Islet precursor cell (in vitro differentiated cells): Measurements from ENCODE around the gene VLDLR.

Experiments used
- DNase-seq: peaks from one replicate; pipeline ENCODE4 v3.0.0-alpha.2; 2018

VLDLR gene

DNA sequence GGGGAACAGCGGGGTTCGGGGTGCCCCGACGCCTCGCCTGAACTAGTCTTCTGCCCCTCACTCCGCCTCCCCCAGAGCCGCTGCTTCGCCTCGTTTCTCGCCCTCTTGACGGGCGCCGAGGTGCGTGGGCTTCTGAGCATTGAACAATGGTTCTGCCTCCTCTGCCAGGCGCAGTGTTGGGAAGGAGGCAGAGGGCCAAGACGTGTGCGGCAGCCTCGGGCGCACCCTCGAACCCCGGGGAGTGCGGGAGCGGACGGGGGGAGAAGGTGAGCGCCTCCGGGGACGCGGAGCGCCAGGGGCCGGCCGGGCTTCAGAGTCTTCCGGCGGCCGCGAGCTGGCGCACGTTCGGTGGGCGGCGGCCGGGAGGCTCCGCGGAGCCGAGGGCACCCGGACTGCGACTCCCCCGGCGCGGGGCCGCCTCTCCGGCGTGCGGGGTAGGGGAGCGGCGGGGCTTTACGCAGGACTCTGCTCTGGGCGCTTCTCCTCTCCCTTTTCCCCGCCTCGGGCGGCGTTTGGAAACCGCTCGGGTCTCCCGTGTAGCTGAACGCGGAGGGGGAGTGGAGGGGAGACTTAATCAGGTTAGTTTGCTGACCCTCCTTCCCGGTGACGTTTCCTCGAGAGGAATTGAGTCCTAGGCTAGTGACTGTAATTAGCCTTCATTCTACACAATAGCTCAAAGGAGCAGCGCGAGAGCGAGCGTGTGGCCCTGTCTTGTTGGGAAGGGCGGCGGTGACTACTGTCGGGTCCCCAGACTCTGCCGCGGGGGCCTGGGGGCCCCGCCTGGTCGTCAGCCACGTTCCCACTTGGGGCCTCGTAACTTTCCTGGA lies 1.1 kb downstream of the VLDLR start:
- DNase-seq = peak; percentile 70

DNA sequence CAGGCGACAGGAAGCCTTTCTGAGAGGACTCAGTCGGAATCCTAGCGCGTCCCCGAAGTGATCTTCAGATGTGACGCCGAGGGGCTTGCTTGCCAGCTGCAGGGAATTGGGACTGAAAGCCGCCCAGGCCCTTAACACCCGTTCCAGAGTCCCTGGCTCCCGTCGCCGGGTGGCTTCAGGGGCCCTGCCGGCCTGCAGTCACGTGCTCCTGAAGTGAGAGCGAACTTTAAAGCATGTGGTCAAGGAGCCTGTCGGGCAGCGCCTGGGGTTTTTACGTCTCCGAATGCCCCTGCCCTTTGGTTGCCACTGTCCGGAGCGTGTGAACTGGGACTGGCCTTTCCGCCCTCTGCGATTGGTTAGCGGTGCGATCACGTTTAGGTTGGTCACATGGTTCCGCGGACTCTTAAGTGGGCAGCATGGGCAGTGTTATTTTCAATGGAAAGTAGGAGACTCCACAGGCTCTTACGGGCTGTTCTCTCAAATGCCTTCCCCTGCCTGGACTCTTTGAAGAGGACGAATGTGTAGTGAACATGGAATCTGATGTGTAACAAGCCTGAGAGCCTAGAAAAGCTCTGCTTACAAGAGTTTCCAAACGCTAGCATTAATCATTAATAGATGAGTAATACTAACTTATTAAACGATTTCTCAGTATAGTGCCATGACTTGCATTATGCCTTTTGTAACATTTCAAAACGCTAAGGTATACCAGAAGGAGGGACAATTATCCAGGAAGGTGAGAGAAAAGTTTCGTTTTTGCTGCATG lies 1.9 kb downstream of the VLDLR start:
- DNase-seq = peak; percentile 86

DNA sequence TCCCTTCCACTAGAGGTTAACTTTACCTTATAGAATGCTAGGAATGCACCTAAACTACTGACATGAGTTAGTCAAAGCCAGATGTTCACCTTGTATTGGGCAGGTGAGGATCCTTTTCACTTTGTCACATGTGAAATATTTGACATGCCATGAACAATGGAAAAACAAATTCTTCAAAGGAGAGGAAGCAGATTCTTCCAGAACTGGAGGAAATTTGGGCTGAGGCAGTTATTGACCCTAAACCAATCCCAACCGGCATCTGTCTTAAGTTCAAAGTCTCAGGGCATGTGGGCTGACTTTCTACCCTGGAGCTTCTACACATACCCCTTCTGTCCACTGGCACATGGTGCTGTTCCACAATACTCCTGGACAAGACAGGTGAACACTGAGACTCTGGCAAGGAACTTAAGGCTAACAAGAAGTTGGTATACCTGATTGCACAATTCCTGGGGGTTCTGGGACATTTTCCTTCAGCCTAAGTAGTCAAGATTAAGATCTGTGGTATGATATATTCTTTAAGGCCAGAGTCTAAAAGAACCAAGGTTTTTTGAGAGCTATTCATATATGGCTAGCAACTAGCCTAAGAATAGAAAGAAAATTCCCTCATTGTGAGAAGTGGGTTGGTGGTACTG lies 2.6 kb downstream of the VLDLR start:
- no peak for DNase-seq

DNA sequence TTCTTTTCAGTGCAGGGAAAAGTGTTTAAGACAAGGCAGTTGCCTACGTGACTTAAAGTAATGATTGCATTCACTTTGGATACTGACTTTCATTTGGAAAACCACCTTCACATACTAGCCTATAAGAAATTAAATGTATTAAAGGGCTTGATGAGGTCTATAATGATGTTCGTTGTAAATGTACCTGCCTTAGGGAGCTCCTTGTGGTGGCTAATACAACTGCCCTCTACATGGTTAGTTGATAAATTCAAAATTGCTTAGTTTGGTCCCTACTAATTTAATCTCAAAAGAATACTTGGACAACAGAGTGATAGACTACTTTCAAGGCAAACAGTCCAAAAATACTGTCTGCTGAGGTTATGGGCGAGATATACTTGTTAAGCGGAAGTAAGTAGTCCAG lies 3.8 kb downstream of the VLDLR start:
- DNase-seq = no peak

DNA sequence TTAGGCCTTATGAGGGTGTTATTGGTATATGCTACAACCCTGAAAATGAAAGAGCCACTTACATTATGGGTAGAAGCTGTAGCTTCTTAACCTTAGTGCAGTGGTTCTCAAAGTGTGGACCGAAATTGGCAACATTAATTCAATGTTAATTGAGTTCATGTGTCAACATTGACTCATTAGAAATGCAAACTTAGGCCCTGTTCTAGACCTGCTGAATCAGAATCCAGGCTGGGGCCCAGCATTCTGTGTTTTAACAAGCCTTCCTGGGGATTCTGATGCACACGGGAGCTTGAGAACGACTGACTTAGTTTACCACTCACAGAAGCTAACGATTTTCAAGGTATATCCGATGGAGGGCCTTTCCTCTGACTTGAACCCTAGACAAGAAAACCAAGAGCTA lies 7.3 kb downstream of the VLDLR start:
- DNase-seq = no peak

DNA sequence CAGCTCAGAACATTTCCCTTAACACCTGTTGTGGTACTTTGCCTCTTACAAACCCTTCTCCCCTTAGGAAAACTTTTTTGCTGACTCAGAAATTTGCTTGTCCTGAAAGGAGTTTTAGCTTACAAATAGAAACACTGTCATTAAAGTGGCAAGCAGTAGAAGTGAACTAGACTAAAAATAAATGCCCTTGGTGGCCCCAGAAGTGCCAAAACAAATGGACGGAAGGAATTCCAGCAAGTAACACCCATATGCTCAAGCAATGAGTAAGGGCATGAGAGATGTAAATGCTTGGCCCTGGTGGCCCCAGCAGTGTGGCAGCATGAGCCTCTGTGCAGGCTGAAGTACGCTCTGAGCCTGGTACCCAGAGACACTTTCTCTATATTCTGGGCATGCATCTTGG lies 8.6 kb downstream of the VLDLR start:
- DNase-seq = no peak

DNA sequence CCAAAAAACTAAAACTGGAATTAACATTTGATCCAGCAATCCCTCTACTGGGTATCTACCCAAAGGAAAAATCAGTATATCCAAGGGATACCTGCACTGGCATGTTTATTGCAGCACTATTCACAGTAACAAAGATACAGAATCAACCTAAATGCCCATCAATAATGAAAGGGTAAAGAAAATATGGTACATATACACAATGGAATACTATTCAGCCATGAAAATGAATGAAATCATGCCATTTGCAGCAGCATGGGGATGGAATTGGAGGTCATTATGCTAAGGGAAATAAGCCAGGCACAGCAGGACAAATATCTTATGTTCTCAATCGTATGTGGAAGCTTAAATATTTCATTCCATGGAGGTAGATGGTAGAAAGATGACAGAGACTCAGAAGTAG lies 9.7 kb downstream of the VLDLR start:
- no peak for DNase-seq

DNA sequence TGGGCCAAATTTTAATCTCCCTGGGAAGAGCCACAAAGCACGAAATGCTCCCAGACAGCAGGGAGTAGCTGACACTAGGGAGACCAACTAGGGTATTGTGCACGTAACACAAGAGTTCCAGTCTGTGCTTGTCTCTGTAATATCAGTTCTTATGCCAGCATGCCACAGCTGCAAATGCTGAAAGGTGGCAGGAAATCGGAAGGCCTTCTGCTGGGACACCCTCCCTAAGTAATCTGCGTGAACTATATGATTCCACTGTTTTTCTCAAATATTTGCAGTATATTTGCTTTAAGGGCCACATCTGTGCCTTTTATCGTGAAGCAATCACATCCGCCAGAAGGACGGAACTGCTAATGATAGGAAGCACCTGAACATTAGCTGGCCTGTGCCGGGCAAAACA lies 12.6 kb downstream of the VLDLR start:
- no peak for DNase-seq

DNA sequence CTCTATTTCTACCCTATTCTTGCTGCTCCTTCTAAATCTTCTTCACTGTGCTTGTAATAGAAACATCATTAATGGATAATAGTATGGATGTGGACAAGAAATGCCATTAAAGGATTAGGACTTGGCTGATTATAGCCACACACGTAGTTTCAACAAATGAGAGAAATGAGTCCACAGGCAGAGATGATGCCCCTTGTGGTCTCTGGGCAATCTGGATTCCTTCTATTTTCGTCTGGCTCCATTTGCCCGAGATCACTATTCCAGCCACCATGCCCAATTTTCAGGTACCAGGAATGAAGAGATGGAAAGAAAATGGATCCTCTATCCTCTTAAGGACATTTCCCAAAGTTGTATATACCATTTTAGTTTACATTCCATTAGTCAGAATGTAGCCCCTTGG lies 13.2 kb downstream of the VLDLR start:
- no peak for DNase-seq

DNA sequence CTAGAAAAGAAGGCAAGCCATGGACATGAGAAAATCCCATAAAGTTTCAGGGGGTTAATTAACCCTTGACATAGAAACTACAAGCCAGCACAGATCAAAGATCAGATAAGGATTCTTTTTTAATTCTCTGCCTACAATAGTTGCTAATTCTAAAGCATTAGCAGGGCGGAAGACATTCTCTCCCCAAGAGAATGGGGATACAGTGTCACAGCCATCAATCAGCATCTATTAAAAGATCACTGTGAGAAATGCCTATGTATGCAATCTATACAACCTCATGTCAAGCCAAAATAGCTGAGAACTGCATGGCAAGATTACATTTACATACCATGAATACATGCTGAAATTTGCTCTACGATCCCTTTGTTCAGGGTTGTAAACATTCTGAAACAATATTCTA lies 14.3 kb downstream of the VLDLR start:
- no peak for DNase-seq

DNA sequence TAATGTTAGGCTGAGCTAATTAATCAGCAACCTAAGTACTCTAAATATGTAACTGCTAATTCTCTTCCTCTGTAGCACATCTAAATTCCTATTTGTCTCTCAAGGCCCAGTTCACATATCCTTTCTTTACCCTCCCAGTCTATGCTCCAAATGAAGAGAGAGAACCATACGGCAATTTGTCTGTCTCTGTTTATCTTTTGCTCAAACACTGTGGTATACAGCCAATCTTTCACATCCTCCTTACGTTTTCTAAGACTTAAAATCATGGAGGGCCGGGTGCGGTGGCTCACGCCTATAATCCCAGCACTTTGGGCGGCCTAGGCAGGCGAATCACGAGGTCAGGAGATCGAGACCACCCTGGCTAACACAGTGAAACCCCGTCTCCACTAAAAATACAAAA lies 15.8 kb downstream of the VLDLR start:
- no peak for DNase-seq

DNA sequence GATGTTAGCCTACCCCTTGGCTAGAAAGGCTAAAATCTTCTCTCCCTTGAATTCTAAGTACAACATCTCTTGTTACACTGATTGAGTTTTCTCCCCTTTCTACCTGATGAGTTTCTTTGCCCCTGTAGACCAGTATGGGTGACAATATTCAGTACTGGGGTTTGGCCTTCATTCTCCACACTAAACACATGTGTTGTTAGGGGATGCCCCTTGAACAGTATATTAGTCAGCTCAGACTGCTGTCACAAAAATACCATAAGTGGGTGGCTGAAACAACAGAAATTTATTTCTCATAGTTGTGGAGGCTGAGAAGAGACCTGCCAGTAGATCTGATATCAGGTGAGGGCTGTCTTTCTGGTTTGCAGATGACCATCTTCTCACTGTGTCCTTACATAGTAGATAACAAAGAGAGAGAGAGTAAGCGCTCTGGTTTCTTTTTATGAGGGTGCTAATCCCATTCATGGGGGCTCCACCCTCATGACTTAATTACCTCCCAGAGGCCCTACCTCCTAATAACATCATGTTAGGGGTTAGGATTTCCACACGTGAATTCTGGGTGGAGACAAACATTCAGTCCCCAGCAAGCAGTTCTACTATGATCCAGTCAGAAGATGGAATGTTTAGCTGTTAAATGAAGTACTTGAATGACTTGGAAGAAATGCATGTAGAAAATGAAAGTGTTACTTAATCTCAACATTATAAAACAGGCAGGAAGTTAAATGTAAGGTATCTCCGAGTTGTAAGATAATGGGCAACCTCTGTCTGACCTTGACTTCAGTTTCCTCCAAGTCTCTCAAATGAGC lies 17.5 kb downstream of the VLDLR start:
- DNase-seq = no peak

DNA sequence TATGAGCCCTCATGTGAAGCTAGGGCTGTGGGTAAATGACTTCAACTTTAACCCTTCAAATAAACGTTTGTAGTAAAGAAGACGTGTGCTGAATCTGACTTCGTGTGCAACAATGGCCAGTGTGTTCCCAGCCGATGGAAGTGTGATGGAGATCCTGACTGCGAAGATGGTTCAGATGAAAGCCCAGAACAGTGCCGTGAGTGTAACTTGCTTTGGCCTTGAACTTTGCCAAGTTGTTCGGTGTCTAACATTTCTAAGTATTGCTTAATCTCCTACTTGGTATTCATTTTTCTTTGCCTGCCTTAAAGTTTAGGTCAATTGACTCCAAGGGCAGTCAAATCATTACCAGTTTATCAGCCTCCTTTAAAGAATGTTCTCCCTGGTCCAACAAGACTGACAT lies 18.2 kb downstream of the VLDLR start:
- DNase-seq = no peak

DNA sequence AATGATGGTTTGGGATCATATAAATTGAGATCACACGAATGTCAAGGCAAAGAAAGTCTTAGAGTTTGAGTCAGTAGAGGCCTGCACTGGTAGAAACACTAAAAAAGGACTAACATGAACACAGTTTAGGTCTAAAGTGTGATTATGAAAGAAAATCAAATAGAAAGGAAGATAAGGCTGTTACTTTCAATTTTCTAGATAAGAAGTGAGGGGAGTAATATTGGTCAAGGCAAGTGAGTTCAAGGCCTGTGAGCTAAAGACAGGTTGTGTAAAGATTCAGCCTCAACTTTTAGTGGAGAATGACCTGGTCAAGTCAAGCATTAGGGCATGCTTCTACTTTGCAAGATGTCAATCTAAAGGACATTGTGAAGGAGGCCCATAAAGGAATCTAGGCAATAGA lies 19.0 kb downstream of the VLDLR start:
- no peak for DNase-seq

DNA sequence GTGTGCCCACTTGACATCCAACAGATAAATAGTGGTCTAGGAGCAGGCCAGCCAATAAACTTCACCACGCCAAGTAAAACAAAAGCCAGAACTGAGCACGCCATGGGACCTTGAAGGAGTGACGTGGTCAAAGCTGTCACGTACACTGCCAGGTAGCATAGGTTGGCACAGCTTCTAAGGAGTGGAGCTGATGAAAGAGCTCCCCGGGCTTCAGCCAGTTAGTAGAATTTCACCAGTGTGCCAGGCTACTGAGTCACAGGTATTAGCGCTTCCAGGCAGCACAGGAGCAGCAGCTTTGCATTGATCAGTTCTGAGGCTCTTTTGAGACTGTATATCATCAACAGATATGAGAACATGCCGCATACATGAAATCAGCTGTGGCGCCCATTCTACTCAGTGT lies 19.4 kb downstream of the VLDLR start:
- DNase-seq = no peak

DNA sequence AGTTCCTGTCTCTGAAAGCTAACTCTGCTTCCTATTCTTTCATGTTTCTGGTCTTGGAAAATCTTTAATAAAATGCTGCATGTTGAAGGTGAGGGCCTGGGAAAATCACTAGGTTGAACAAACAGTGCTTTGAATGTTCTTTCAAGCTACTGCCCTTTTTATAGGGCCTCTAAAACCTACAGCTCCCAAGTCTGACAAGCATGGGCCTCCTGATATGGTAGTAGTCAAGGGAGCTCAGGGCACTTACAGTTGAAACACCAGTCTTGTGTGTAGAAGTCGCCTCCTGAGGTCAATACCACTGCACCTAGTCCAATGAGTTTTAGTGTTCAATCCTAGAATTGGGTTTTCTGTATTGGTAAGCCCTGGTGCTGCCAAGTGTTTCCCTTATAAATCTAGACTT lies 20.5 kb downstream of the VLDLR start:
- no peak for DNase-seq

DNA sequence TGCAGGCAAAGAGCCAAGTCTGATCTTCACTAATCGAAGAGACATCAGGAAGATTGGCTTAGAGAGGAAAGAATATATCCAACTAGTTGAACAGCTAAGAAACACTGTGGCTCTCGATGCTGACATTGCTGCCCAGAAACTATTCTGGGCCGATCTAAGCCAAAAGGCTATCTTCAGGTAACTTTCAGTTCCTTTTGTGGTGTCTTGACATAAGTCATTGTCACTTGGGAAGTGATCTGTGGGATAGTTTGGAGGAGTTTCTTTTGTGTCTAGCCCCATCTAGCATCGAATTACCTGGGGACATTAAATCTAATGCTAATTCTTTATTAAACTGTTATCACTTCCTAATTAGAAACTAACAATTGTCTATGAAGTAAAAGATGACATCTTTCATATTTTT lies 24.0 kb downstream of the VLDLR start:
- no peak for DNase-seq

DNA sequence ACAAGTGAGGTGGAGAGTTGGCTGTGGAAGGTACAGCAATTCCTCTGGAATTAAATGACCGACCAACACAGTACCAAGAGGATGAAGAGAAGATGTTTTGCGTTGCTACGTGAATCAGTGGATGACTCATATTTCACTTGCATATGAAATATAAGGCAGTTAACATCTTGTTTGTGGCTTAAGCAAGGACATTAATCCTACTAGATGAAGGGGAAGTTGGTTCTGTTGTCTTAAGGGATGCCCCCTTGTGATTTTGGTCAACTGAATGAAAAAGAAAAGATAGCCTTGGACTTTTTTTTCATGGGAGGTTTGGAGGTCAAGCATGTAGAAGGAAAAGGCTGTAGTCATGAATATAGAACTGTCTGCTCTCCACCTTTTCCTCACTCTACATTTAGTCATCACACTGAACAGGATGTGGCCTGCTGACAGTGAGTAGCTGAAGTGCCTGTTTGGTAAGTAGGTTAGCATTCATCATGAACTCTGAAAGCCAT lies 33.9 kb downstream of the VLDLR start:
- peak; percentile 58 for DNase-seq

DNA sequence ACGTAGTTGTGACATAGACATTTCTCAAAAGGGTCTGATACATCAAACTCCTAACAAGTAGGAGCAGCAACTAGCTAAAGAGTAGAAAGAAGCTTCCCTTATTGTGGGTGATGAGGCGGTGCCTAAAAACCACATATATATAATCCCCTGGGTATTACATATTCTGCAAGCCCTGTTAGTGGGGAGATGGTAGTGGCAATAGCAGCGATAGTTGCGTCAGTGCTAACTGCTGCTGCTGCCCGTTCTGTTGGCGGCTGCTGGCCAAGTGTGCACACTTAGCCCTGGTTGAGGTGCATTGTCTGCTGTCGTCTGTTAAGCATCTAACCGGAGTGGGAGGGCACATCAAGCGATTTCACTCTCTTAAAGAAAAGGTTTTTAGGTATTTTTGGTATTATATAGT lies 35.8 kb downstream of the VLDLR start:
- DNase-seq = no peak

DNA sequence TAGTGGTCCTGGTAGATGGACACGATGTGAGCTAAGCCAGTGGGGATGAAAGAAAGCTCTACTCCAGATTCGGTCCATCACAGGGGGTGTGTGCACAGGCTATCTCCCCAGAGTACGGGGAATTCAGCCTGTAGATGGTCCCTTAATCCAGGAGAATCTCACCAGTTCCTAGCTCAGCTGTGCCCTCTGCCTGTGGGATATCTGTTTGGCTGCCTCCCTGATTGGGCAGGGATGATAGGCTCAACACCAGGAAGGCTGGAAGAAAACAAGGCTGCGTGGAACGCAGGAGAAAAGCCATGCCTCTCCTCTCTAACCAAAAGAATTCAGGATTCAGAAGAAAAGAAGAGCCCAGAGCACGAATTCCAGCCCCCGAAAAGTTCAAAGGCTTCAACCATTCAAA lies 40.9 kb downstream of the VLDLR start:
- peak; percentile 74 for DNase-seq

DNA sequence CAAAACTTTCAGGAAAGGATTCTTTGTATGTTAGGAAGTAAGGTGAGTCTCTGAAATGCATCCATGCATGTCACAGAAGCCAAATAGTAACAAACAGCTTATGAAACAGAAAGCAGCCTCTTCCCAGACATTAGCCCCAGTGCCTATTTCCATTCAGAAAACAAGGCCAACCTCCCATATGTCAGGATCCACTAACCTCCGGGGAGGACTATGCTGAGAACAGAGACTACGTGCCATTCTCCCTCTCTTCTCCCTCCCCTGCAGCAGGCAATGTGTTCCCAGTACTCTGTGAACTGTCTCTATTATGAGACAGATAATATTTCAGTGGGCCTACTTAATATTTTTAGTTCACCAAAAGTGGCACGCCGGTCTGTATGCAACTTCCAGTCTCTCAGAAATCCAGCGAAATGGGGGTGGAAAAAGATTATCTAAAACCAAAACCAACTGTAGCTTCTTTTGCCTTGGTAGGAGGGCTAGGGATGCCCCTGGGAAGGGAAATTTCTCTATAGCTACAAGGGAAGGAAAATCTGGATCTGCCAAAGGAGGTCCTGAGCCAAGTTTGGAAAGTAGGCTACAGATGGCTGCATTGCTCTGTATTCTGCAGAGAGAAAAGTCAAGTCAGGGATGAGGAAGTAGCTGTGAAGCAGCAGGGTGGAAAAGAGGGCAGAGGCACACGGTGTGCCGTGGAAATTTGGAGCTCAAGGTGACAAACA lies 42.0 kb downstream of the VLDLR start:
- DNase-seq = no peak
